Activated CD8-positive, alpha-beta memory T cell treated with anti-CD3 and anti-CD28 coated beads for 1 hour (primary cell): ENCODE measurements around the gene CTNNA3.

ENCODE experiments used
- DNase-seq, 2 donors: peaks; one replicate each; pipeline ENCODE4 v3.0.0-alpha.2; 2020; ENCODE audit warnings: low read depth in 1 of 2; ENCODE audit errors: extremely low read depth in 1 of 2

The CTNNA3 gene

DNA sequence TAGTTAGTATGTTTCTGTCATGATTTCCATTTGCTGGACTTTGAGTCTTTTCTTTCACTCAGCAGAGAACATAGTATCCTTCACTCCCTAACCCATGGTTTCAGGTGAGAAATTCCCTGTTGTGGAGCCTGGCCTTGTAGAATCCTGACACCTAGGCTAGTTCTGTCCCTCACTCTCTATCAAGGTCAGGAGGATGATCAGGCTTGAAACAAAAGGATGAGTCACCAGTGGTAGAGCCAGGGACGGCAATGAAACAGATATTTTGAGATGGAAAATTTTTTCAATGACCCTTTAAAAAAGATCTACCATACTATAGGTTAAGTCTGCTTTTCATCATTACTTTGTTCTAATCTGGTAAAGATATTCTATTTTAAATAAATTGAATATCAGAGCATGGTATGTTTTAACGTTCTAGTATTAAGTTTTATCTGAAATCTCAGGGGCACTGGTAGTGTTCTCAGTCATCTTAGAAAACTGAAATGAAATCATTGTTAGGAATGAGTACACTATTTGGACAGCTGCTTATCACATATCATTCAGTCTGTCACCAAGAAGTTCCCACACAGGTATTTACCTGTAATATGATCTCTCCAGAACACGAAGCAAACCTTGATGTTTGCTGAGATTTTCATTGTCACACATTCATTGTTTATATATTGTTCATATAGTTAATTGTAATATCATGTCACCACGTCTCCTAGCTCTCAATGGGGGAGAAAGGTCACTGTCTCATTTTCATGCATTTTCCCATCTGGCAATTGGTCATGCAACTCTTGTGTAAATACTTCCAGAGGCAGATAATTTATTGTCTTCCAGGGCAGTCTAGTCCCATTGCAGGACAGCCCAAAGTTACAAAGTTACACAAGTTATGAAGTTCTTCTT, 1070.0 kb downstream of the CTNNA3 start:
- DNase-seq = no peak

DNA sequence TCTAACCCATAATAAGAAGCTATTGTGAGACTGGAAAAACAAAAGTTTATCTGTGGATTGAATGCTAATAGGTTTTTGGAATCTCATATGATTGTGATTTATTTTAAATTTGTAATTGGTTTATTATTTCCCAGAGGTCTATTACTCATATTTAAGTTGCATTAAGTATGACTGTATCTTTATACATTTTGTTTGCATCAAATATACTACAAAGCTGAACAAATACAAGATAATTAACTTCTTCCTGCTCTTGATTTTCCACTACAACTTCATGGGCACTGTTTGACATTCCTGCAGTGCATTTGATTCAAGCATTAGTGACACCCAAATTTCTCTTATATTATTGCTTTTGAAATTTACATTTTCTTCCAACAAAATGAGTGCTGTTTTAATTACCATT, 1073.9 kb downstream of the CTNNA3 start:
- DNase-seq = no peak

DNA sequence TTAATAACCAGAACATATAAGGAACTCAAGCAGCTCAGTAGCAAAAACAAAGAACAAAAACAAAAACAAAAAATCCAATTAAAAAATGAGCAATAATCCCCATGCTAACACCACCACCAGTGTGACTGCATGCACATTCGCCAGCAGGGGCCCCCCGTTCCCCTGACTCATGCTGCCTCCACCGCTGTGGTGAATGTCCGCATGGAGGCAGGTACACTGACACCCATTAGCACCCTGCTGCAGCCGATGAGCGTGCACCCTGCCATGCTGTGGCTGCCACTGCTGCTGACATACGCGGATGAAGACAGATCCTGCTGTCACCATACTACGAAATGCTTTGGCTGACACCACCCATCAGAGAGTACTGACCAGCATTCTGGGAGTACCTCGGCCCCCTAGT, 1091.8 kb downstream of the CTNNA3 start:
- DNase-seq = no peak

DNA sequence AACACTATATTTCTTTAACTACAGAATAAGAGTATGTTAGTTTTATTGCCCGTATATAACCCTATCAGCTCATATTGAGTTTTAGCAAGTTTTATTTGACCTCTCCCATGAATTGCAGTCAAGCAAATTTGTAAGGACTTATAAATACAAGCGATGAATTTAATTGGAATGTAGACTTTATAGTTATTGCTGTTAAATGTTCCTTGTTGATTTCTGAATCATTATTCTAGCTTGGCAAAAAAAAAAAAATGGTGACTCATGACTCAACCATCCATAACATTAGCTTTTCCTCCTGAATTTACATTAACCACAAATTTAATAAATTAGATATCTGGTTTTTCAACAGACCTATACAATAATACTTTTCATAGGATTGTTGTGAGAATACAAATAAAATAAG, 1104.1 kb downstream of the CTNNA3 start:
- DNase-seq = no peak

DNA sequence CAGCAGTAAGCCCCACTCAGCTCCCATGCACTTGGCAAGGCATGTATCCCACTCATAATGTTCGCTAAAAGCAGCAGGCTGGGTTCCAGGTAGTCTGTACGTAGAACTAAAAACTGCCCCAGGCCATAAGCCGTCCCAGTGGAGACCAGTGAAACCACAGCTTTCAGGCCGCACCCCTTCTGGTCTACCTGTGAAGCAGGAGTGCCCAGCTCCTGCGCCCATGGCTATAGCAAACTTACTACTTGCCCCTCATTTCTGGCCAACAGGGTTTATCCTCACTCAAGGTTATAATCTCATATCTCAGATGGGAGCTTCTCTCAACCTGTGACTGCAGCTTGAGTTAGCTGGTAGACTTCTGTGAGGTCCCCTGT, 1108.3 kb downstream of the CTNNA3 start:
- no peak for DNase-seq

DNA sequence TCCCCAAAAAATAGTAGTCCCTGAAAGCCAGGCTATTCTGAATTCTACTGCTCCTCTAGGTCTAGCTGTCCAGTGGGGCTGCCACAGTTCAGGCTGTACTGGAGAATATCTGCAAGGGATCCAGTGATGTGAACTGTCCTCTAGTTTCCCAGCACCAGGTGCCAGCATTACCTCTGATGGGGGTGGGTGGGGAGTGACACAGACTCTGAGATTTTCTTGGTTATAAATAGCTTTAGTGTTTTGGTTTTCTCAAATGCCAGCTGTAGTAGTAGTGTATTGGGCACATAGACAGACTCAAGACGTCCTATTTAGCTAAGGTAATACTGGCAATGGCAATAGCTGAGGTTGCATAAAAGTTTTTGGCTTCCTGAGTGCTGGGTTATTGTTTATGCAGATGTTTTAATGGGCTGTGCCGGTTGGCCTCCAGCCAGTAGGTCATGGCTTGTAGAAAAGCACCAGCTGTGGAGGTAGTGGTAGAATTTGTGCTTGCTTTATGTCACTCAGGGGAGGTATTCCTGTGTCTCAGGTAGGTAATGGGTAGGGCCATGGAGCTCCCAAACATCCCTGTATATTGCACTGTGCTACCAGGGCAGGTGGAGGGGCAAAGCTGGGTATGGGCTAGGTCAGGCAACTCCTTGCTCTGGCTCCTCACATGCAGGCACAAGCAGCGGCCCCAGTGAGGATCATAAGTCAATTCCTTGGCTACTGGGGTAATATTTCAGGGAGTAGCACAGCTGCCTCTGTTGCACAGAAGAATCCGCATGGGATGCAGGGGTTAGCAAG, 1108.9 kb downstream of the CTNNA3 start:
- DNase-seq = no peak

DNA sequence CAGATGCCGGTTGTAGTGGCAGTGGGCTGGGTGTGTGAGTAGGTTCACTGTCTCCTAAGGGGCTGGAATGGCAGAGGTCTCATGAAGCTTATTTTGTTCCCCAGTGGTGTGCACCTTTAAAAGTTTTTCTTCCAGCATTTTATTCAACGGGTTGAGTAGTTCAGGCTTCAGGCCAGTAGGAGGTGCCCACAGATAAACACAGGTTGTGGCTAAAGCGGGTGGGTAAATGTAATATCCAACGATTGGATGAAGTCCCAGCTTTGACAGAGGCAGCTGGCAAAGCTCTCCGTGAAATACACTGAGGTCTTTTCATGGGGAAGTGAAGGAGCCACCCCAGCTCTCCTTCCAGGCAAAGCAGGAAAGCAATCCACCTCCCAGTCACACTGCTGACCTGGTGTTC, 1109.9 kb downstream of the CTNNA3 start:
- DNase-seq = no peak

DNA sequence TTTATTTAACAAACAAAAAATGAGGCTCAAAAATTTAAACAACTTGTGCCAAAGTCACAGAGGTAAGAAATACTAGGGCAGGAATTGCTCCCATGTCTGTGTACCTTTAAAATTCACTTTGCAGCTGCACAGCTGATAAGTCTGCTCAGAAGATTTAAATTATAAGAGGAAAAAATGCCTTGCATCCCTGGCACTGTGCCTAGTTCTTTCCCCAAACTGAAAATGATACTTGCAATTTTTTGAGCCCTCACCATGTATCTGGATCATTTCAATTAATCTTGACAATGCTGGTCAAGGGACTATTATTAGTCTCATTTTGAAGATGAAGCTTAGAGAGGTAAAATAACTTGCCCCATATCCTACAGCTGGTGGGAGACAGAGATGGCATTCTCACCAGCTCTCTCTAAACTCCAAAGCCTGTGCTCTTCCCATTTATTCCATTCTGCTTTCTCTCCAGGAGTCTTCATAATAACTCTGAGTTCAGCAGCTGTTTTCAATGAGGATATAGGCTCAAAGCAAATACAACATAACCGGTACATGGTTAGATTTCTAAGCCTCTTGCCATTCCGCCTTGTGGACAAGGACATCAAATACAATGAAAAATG, 1120.6 kb downstream of the CTNNA3 start:
- no peak for DNase-seq

DNA sequence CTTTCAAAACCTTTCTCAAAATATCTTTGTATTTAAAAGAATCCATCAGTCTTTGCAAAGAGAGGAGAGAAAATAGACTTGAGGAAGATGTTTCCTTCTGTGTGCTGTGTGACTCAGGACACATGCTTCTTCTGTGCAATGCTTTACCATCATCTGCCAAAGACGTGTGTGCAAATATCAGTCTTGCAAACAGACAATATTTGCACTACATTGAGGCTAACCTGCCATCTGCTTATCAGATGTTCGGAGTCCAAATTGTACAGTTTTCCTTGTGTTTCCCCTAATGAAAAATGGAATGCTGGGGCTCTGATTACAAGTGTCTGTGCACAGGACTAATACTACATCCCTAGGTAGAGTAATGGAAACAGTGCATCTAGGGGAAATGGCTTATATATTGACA, 1123.3 kb downstream of the CTNNA3 start:
- DNase-seq = no peak

DNA sequence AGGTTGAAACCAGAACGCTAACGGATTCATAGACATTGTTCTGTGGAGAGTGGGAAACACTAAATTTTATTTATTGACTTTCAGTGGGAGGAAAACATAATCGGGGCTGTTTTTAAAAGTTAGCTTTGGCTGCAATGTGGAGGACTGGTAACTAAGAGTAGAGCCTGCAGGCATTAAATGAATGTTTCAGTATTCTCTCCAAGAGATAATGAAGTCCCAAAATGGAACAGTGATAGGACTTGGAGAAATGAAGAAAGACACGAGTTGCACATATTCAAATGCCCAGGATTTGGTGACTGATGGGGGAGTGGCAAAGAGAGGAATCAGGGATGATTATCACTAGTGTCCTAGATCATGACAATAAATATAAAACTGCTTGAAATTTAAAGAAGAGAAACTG, 1130.0 kb downstream of the CTNNA3 start:
- no peak for DNase-seq

DNA sequence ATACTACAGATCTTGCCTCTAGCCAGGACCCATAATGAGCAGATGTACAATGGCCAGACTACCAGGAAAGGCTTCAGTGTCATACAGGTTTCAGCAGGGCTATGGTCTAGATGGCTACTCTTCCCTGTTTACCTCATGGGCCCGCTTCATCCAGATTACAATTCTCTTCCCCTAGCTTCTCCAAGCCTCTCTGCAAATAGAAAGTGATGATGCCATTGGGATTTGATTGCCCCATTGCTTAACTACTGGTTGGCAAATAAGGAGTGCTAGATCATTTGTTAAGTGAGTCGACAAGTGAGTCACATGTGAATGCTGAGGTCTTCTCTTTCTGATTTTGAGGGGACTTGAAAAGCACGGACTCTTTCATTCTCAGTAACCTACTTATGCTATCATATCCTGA, 1131.7 kb downstream of the CTNNA3 start:
- DNase-seq = no peak

DNA sequence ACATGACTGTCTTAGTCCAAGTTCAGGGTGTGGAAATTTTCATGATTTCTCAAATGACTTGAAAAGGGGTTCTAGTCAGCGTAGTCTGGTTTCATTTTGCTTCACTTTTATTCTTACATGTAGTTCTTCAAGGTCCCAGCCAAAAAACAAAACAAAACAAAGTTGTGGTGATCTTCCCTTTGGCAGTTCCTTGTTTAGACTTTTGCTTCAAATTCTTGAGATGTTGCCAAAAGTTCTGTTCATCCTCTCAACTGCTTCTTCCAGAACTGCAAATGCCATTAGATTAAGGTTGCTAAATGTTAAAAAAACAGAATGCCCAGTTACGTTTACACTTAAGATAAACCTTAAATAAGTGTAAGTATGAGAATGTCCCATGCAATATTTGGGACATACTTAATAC, 1140.9 kb downstream of the CTNNA3 start:
- no peak for DNase-seq

DNA sequence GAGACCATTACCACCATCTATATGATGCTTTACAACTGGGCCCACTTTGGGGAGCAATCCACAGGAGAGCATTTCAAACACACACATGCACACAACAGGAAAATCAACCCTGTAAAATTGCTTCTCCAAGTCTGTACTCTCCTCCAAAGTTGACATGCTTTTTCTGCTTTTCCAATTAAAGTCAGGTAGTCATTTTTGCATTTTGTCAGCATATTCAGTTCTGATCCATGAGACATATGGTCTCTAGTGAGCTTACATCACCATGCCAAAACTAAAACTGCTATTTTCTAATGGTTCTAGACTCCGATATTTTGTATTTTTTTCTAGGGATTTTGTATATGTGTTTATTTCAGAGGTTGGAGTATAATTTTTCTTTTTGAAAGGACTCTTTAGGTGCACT, 1143.7 kb downstream of the CTNNA3 start:
- no peak for DNase-seq

DNA sequence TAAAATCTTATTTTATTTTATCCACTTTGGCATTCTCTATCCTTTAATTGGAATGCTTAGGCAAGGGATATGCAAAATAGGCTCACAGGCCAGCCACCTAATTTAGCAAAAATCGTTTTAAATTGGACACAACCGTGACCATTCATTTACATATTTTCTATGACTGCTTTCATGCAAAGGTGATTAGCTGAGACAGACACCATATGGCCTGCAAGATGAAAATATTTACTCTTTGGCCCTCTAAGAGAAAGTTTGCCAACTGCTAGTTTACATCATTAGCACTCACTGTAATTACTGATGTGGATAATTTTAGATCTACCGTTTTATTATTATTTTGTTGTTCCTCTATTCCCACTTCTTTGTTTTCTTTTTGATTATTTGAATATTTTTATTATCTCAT, 1145.6 kb downstream of the CTNNA3 start:
- no peak for DNase-seq

DNA sequence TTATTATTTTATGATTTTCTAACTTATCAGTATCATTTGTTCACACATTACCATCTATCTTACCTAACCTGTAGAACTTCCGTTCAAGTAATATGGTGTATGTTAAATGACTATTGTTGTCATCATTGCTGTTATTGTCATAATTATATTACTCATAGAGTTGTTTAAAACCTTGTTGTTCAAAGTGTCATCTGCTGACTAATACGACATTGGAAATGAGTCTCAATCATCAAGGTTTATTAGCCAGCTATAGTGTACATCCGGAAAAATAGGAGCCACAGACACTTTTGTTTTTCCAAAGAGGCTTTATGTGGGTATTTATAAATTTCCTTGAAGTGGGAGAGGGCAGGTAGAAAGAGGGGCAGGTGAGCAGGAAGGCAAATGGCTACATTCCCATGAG, 1157.1 kb downstream of the CTNNA3 start:
- no peak for DNase-seq

DNA sequence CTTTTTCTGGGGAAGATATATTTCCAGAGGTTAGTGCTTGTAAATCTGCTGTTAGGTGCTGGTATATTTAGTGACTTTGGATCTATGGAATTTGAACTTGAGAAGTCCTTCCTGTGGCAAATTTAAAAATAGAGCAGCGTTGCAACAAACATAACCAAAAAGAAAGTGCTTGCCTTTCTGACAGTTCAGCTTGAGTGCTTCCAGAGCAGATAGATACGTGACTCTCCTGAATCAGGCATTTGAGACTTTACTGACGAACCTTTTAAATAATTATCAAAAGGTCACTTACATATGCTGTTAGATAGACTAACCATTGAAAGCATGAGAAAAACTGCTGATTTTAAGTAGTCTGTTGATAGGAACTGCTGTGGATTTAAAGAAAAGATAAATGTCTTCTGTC, 1157.6 kb downstream of the CTNNA3 start:
- no peak for DNase-seq

DNA sequence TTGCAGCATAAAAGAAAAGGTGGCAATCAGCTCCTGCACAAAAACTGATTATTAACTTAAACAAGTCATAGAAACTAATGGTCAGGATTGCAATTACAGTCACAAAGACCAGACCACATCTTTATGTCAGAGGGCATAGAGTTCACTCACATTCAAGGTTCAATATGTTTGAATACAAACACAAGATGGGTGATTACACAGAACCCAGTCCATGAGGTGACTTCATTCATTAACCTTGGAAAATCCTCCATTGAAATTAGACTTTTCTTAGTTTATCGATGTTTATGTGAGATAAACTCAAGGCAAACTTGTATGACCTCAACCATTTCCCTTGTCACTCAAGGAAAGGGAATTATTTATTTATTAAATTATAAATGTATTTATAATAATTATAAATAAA, 1158.8 kb downstream of the CTNNA3 start:
- DNase-seq = no peak

DNA sequence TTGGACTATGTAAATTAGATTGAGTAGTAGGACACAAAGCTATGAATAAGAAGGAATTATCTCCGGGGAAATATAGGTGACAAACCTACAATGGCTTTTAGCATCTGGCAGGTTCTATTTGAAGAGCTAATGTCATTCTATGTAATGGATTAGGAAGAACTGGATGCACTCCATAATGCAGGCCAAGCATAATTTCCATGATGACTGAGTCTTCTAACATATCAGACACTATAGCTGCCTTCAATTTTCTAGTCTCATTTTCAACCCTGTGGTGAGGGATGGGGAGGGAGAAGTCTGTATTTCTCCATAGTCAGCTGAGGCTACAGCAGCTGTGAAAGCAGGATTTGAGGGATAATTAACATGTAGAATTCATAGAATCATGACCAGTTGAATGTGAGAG, 1160.6 kb downstream of the CTNNA3 start:
- no peak for DNase-seq

DNA sequence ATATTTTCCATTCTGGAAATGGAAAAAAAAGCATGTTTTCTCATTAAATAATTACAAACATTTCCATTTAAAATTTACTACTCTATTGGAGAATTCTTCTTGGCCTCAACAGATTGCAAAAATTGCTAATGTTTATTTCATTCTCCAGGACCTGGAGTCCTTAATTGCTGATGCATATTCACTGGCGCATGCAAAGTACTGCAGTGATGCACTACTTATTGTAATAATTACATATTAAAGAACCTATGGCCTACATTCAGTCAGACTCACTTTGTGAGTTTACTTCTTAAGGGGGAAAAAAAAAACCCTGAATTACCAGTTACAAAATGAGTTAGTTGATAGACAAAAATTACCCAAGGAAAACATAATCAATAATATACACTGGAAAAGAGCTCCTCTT, 1161.1 kb downstream of the CTNNA3 start:
- no peak for DNase-seq

DNA sequence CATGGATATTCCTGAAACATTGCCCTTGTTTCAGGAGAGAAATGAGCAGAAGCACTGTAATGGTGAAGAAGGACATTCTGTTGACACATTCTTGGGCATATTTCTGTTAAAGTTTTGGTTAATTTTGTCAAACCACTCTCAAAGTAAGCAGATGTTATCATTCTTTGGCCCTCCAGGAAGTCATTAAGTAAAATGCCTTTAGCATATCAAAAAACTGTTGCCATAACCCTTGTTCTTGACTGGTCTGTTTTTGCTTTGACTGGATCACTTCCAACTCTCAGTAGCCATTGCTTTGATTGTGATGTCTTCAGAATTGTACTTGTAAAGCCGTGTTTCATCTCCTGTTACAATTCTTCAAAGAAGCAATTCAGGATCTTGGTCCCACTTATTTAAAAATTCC, 1174.5 kb downstream of the CTNNA3 start:
- DNase-seq = no peak

DNA sequence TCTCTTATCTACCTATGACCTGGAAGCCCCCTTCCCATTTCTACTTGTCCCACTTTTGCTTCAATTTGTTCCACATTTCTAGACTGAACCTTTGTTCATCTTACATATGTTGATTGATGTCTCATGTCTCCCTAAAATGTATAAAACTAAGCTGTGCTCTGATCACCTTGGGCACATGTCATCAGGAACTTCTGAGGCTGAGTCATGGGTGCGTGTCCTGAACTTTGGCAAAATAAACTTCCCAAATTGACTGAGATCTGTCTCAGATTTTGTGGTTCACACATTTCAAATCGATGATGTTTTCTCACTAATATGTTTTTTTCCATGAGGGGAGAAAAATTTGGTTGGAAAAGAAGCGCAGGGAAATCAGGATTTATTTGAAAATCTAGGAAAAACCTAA, 1176.4 kb downstream of the CTNNA3 start:
- no peak for DNase-seq

DNA sequence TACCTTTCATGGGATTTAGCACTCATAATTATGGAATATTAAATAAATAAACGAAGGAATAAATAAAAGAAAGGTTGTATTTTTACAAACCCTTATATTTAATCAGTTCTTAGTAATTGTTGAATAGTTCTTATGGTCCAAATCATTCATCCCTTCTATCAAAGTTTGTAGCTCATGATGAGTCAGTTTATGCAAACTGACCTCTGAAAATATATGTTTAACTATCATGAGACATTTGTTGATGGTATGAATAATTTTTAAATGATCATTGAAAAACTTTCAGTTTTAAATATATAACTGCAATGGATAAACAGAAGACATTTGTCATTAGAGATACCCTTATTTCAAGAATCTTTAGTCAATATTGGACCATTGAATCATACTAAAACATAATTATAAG, 1181.3 kb downstream of the CTNNA3 start:
- DNase-seq = no peak
